ENCODE results near the gene KIF13A.

DNA sequence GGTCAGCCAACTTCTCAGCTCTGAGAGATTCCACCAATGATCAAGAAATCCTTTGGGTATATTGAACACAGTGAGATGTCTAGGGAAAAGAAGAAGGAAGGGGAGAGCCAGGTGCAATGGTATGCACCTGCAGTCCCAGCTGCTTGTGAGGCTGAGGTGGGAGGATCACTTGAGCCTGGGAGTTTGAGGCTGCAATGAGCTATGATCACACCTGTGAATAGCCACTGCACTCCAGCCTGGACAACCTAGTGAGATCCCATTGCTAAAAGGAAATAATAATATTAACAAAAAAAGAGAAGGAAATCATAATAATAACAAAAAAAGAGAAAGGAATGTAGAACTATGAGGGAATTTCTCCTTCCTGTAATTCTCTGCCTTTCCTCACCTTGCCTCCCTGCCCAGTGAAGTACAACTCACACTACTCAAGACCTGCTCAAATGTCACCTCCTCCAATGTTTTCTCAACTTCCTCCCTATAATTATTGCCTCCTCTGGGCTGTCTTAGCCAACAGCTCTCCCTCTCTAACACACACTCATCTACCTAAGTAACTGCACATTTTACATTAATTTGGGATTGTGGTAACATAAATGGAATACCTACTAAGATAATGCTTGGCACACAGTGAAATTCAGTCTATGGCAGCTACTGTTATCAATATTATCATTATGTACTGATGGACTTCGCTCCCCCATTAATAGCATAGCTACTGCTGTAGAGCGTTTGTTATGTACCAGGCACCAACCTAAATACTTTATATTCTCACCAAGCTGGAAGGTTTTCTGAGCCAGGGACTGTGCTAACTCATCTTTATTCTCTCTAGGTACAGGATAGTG is 103.6 kb downstream of the KIF13A start:
- TF ChIP-seq, protein P1, sequence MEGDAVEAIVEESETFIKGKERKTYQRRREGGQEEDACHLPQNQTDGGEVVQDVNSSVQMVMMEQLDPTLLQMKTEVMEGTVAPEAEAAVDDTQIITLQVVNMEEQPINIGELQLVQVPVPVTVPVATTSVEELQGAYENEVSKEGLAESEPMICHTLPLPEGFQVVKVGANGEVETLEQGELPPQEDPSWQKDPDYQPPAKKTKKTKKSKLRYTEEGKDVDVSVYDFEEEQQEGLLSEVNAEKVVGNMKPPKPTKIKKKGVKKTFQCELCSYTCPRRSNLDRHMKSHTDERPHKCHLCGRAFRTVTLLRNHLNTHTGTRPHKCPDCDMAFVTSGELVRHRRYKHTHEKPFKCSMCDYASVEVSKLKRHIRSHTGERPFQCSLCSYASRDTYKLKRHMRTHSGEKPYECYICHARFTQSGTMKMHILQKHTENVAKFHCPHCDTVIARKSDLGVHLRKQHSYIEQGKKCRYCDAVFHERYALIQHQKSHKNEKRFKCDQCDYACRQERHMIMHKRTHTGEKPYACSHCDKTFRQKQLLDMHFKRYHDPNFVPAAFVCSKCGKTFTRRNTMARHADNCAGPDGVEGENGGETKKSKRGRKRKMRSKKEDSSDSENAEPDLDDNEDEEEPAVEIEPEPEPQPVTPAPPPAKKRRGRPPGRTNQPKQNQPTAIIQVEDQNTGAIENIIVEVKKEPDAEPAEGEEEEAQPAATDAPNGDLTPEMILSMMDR (IDR thresholded peaks at IDR 0.05), result no peak
- no peak for TF ChIP-seq POLR2A (IDR thresholded peaks at IDR 0.05)
- no peak for TF ChIP-seq POLR2AphosphoS5 (IDR thresholded peaks at IDR 0.05)

Measured in prostate gland (tissue), 2 donors.